ENCODE results near the gene CTNND1. TPM values are rescaled to one million over a fixed set of nuclear protein-coding genes. Genes with fewer than 3 reads are reported as not detected.

The CTNND1 gene
- total and polyA plus RNA-seq, 2 of the 8 experiments (the other 6 are each of a cell fraction or from before 2014, with no cell fraction given) = 91.9 to 164 TPM

DNA sequence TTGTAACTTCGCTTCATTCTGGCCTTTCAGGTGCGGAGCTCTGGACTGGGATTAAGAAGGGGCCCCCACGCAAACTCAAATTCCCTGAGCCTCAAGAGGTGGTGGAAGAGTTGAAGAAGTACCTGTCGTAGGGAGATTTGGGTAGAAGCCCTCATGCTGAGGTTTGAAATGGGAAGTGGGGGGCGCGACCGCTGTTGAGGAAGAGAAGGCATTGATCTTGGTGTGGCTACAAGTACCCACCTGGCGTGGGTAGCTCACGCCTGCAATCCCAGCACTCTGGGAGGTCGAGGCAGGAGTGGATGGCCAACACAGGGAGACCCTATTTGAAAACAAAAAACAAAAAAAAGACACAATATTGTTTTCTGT is 19.5 kb upstream of the CTNND1 start:
- H3K9me3 ChIP-seq (ENCODE audit: insufficient read depth in 2 of 2, low read depth in 1 of 2, low read length in 1 of 2) = no peaks in the 10 kb centered on the region
- H3K23ac ChIP-seq (ENCODE audit: insufficient read length) = no peak overlapping the region
- no peak overlapping the region for H2AK5ac ChIP-seq (ENCODE audit: low read depth, low read length)
- H3K9ac ChIP-seq (replicated peaks in 1 of 4; ENCODE audit: extremely low read depth in 1 of 4, low read depth in 3 of 4, low read length in 3 of 4) = peak overlapping the region; percentile 75 to 90 (median 88)
- H3K27me3 ChIP-seq (replicated peaks in 1 of 4; ENCODE audit: control insufficient read depth in 3 of 4, extremely low read depth in 1 of 4, insufficient read depth in 3 of 4, low read length in 3 of 4) = no peaks in the 10 kb centered on the region
- H4K91ac ChIP-seq (replicated peaks; ENCODE audit: insufficient read length, low read length) = no peak overlapping the region
- peak overlapping the region; percentile 65 to 88 for H3K4me2 ChIP-seq (ENCODE audit: insufficient read depth in 1 of 2, low read depth in 2 of 2, low read length in 2 of 2)
- peak overlapping the region; percentile 76 to 99 (median 92) for H3K4me3 ChIP-seq (ENCODE audit: extremely low read depth in 1 of 4, insufficient read depth in 2 of 4, low read depth in 3 of 4, low read length in 4 of 4)
- FAIRE-seq (no peak), DNase-seq (ENCODE audit: low read depth in 1 of 2, low spot score in 2 of 2) (no peak)
- H2BK20ac ChIP-seq (ENCODE audit: low read length) = no peak overlapping the region
- no peak overlapping the region for H3K14ac ChIP-seq (ENCODE audit: insufficient read length)
- no peak overlapping the region for H3K18ac ChIP-seq (ENCODE audit: extremely low read depth, low read length)
- H3K4ac ChIP-seq (replicated peaks; ENCODE audit: insufficient read length, low read depth, low read length) = peak overlapping the region; percentile 36
- H2BK15ac ChIP-seq (ENCODE audit: low read length) = no peak overlapping the region
- H3K79me2 ChIP-seq (ENCODE audit: control insufficient read depth in 1 of 2, insufficient read depth in 2 of 2, low read length in 2 of 2) = peaks cover 0 to 14% of the 10 kb centered on the region in 2 experiments; a peak in 3 of 4 replicates
- peaks cover 0 to 9% (median 3%) of the 10 kb centered on the region in 4 experiments; a peak in 4 of 7 replicates for H3K4me1 ChIP-seq (replicated peaks in 1 of 4; ENCODE audit: control insufficient read depth in 3 of 4, insufficient read depth in 4 of 4, low read length in 3 of 4)
- peak overlapping the region; percentile 83 for H3K27ac ChIP-seq (ENCODE audit: low read depth, low read length)
- no peak overlapping the region for H2BK120ac ChIP-seq (replicated peaks; ENCODE audit: low read depth, low read length)
- H4K8ac ChIP-seq (ENCODE audit: extremely low read depth, insufficient read depth, low read length) = peak overlapping the region; percentile 85
- no peaks in the 10 kb centered on the region; the same call in 1 of the 2 replicates for H3K23me2 ChIP-seq (ENCODE audit: low read depth, low read length)
- H2BK12ac ChIP-seq (ENCODE audit: low read depth, low read length) = no peak overlapping the region
- H2BK5ac ChIP-seq (ENCODE audit: low read depth, low read length) = 0 out of 2 replicates have a peak overlapping the region, but pooled peaks have one; percentile 72
- no peak for TF ChIP-seq MAFK (IDR thresholded peaks at IDR 0.05; ENCODE audit: low read depth, low read length)
- no peak for TF ChIP-seq POLR2A (IDR thresholded peaks at IDR 0.05; ENCODE audit: control extremely low read depth in 1 of 2, low read depth in 2 of 2, low read length in 2 of 2)
- TF ChIP-seq, protein P1, sequence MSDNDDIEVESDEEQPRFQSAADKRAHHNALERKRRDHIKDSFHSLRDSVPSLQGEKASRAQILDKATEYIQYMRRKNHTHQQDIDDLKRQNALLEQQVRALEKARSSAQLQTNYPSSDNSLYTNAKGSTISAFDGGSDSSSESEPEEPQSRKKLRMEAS (IDR thresholded peaks at IDR 0.05) = no peak
- TF ChIP-seq, protein P2, sequence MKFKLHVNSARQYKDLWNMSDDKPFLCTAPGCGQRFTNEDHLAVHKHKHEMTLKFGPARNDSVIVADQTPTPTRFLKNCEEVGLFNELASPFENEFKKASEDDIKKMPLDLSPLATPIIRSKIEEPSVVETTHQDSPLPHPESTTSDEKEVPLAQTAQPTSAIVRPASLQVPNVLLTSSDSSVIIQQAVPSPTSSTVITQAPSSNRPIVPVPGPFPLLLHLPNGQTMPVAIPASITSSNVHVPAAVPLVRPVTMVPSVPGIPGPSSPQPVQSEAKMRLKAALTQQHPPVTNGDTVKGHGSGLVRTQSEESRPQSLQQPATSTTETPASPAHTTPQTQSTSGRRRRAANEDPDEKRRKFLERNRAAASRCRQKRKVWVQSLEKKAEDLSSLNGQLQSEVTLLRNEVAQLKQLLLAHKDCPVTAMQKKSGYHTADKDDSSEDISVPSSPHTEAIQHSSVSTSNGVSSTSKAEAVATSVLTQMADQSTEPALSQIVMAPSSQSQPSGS (IDR thresholded peaks at IDR 0.05; ENCODE audit: low read length) = no peak
- TF ChIP-seq CBX5 (IDR thresholded peaks at IDR 0.05; ENCODE audit: low read depth, low read length) = no peak
- TF ChIP-seq, protein P3, sequence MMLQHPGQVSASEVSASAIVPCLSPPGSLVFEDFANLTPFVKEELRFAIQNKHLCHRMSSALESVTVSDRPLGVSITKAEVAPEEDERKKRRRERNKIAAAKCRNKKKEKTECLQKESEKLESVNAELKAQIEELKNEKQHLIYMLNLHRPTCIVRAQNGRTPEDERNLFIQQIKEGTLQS (IDR thresholded peaks at IDR 0.05; ENCODE audit: insufficient read depth, low read depth, low read length) = no peak
- no peak overlapping the region for H2AFZ ChIP-seq (ENCODE audit: low read length)
- CTCF ChIA-PET (ENCODE audit: partially characterized antibody) = interaction anchor here (0.8 to 12.1 kb wide), 5 partner anchors 9 to 60 kb away, joined by 3 to 182 read pairs (median 5); partner anchors contain the start of gene BTBD18
- H4K5ac ChIP-seq (ENCODE audit: insufficient read length, low read depth, low read length) = no peak overlapping the region
- POLR2A ChIA-PET (ENCODE audit: partially characterized antibody) = interaction anchor here (0.6 to 5.8 kb wide), 30 partner anchors 9 to 312 kb away, joined by 3 to 30 read pairs (median 6); partner anchors contain the start of genes BTBD18, CTNND1, MED19 and RTN4RL2
- 10% methylated on average over 10 of the region's 10 CpGs; no CpG with 5 or more reads in 1 of the 2 experiments for WGBS, 2 experiments (ENCODE audit: extremely low coverage in 1 of 2, insufficient coverage in 1 of 2, insufficient read length in 1 of 2, insufficient replicate concordance in 2 of 2, low coverage in 1 of 2, low lambda C conversion rate in 2 of 2, missing lambda C conversion rate in 1 of 2)
- H3K56ac ChIP-seq (replicated peaks; ENCODE audit: insufficient read length, low read depth, low read length) = peak overlapping the region; percentile 65
- no peaks in the 10 kb centered on the region; the same call in 1 of the 2 replicates for H3K79me1 ChIP-seq (ENCODE audit: low read depth, low read length)
- H3K36me3 ChIP-seq (ENCODE audit: control insufficient read depth in 2 of 4, insufficient read depth in 4 of 4, low read length in 3 of 4) = peaks cover 15 to 52% (median 38%) of the 10 kb centered on the region in 4 experiments
- peaks cover 0 to 4% of the 10 kb centered on the region in 2 experiments for H4K20me1 ChIP-seq (replicated peaks in 1 of 2; ENCODE audit: control insufficient read depth in 1 of 2, insufficient read depth in 2 of 2, low read length in 2 of 2)
